Stimulated activated CD4-positive, alpha-beta T cell treated with anti-CD3 and anti-CD28 coated beads, Interleukin-4, amount 100 ng/mL, for 48 hours (primary cell): ENCODE results near the gene MUC13.

Experiments
- DNase-seq, 2 donors: peaks; one replicate each; pipeline ENCODE4 v3.0.0-alpha.2; 2020; ENCODE audit warnings: low read depth in 2 of 2

The MUC13 gene

GRCh38 chr3:124876401-124876878 lies 58.1 kb downstream of the MUC13 start:
- DNase-seq, result no peak

- no peak for DNase-seq
Observed at GRCh38 chr3:124873226-124873625, 61.3 kb downstream of the MUC13 start.

- no peak for DNase-seq
Observed at GRCh38 chr3:124867511-124867910, 67.0 kb downstream of the MUC13 start.

- DNase-seq, result no peak
Observed at GRCh38 chr3:124862006-124862405, 72.5 kb downstream of the MUC13 start.

GRCh38 chr3:124861041-124861440 lies 73.5 kb downstream of the MUC13 start:
- DNase-seq, result no peak

GRCh38 chr3:124860599-124860998 lies 74.0 kb downstream of the MUC13 start:
- DNase-seq, result no peak

- no peak for DNase-seq
Observed at GRCh38 chr3:124859025-124859424, 75.5 kb downstream of the MUC13 start.

GRCh38 chr3:124858275-124858674 lies 76.3 kb downstream of the MUC13 start:
- DNase-seq, result no peak

GRCh38 chr3:124856677-124857076 lies 77.9 kb downstream of the MUC13 start:
- no peak for DNase-seq
